ENCODE measurements around the gene CNIH2.
"Not testable (repeated sequence)": the region's sequence is repeated elsewhere in the genome, so short reads cannot be mapped to it uniquely, and the experiment has no call there.

Gene CNIH2

DNA sequence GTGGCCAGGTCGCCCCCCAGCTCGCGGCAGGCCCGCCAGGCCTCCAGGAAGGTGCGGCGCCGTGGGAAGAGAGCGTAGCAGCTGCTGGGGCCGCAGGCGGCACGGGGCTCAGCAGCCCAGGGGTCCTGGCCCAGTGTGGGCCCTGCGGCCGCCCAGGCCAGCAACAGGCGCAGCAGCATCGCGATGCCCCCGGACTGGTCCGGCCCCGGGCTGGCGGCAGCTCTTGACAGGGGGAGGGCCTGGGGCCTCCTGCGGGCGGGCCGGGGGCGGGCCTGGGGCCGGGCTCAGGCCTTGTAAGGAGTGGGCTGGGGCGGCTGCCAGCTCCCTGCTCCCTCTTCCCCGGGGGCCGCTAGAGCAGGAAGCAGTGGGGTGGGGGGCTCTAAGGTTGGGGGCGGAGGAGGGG lies 38.9 kb downstream of the CNIH2 start, which contains the start of gene CD248:
Gene CD248 (minus strand): TSS at position 196 of the 403 bp plus-strand sequence. CDS start 17 bp downstream, at position 179.
- no peak for DNase-seq

DNA sequence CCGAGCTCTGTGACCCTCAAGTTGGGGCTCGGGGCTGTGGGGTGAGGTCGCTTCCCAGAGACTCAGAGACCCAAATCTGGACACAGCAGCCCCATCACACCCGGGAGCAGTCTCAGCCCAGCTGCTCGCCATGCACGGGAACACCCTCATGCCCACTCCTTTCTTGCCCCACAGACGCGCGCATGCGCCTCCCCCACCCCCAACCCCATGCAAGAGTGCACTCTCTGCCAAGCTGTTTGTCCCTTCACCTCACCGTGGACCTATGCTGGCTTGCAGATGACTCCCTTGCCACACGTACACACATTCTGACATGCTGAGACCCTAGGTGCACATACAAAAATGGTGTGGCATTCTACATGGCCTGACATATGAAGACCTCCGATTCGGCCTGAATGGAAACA lies 39.3 kb downstream of the CNIH2 start:
- DNase-seq: peak; percentile 66

DNA sequence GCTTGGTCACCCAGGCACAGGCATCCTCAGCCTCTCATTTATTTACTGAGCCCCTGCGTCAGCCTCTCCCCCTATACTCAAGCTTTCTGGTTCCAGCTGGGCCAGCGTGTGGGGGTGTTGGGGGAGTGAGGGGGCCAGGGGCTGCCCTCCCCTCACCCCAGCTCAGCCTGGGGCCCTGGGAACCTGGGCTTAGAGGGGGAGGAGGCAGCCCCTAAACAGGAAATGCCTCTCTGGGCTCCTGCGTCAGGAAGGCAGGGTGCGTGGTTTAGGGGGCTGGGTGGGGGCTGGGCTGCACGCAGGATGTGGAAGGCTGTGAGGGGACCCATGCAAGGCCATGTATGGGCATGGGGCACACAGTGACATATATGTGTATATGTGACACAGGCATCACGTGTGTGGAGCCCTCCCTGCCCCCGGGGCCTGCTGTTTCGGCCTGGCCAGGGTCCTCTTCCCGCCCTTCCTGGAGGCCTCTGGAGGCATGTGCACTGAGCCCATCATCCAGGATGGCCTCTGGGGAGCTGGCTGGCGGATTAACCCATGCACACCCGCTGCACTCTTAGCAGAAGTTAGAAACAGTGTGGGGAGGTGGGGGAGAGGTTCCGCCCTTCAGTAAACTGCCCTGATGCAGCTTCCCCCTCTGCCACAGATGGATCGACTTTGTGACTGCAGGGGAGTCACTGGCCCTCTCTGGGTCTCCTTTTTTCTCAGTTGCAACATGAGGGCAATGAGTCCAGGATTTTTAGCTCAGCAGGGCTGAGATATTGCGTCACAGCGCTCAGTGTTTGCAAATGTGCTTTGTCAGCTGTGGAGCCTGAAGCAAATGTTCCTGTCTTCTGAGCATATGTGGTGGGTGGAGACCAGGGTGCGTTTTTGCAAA lies 40.0 kb downstream of the CNIH2 start:
- DNase-seq: peak; percentile 89

DNA sequence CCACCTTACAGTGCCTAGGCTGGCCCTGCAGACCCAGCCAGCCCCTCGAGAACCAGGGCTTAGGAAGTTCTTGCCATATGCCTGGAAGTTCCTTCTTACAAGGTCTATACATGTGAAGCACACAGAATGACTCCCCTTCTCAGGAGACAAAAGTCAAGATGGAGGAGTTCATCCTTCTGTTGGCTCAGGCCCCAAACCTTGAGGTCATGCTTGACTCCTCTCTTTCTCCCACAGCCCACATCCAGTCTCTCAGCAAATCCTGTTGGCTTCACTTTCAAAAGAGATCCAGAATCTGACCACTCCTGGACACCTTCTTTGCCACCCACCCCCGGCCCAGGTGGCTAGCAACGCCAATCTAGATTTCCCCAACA lies 40.6 kb downstream of the CNIH2 start:
- DNase-seq: no peak

DNA sequence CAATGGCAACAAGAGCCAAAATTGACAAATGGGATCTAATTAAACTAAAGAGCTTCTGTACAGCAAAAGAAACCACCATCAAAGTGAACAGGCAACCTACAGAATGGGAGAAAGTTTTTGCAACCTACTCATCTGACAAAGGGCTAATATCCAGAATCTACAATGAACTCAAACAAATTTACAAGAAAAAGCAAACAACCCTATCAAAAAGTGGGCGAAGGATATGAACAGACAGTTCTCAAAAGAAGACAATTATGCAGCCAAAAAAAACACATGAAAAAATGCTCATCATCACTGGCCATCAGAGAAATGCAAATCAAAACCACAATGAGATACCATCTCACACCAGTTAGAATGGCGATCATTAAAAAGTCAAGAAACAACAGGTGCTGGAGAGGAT lies 42.3 kb downstream of the CNIH2 start:
- DNase-seq: not testable (repeated sequence)

DNA sequence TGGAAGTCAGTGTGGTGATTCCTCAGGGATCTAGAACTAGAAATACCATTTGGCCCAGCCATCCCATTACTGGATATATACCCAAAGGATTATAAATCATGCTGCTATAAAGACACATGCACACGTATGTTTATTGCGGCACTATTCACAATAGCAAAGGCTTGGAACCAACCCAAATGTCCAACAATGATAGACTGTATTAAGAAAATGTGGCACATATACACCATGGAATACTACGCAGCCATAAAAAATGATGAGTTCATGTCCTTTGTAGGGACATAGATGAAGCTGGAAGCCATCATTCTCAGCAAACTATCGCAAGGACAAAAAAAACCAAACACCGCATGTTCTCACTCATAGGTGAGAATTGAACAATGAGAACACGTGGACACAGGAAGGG lies 42.8 kb downstream of the CNIH2 start:
- not testable (repeated sequence) for DNase-seq

DNA sequence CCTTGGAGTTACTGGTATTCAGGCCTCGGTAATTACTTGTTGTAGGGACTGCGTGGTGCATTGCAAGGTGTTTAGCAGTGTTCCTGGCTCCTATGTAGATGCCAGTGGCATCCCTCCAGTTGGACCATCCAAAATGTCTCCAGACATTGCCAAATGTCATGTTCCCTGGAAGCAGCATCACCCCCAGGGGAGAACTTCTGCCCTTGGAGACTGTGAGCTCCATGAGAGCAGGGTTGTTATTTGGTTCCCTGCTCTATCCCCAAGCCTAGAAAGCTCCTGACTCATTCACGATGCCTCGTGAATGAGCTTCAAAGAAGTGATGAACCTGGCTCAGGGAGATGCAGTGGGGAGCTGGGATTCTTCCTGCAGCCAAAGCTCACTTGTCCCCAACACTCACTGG lies 43.6 kb downstream of the CNIH2 start:
- no peak for DNase-seq

DNA sequence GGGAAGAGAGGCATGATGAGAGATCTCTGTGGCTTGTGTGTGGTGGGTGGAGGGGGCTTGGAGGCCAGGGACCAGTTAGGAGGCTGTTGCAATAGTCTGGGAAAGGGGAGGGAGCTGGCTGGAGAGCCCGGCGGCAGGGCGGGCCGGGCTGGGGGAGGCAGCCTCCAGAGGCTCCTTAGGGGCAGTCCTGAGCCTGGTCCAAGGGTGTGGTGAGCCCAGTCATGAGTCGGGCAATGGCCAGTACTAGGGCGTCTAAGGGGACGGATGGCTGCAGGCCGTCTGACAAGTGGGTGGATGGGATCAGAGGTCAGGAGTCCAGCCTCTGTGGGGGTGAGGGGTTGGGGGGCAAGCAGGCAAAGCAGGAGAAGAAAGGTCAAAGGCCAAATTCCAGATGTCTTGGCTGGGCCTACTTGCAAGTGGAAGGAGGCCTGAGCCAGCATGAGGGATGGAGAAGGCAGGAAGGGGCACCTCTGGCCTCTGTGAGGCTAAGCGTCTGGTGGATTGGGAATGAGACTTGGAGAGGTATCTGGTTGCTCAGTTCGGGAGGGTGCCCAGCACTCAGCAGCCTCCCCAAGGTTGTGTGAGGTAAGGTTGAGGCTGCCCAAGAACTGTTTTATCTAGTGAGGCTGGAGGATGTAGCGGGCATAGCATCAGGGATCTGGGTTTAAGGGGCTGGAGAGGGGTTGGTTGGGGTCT lies 44.9 kb downstream of the CNIH2 start:
- no peak for DNase-seq

DNA sequence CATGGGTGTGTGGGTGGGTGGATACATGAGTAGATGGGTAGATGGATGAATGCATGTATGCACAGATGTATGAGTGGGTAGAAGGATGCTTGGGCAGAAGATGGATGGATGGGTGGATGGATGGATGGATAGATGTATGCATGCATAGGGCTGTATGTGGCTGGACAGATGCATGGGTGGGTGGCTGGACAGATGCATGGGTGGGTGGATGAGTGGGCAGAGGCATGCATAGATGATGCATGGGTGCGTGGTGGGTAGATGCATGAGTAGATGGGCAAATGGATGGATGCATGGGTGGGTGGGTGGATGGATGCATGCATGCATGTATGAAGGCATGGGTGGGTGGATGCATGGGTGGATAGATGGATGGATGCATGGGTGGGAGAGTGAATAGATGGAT lies 45.7 kb downstream of the CNIH2 start:
- no peak for DNase-seq

DNA sequence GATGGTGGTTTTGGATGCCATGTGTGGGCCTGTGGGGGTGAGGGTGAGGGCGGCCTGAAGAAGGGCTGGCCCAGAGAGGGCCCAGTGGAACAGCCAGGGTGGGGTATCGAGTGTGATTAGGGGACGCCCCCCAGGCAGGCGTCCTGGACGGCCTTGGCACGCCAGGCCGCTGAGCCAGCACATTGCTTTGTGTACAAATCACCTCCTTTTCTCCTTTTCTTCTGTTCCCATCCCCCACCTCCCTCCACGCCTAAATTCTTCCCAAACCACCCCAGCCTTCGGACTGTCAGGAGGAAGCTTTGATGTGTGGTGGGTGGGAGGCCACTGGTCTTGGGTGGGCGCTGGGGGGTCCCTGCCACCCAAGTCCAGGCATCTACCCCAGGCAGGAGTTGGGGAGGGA lies 46.7 kb downstream of the CNIH2 start:
- no peak for DNase-seq

DNA sequence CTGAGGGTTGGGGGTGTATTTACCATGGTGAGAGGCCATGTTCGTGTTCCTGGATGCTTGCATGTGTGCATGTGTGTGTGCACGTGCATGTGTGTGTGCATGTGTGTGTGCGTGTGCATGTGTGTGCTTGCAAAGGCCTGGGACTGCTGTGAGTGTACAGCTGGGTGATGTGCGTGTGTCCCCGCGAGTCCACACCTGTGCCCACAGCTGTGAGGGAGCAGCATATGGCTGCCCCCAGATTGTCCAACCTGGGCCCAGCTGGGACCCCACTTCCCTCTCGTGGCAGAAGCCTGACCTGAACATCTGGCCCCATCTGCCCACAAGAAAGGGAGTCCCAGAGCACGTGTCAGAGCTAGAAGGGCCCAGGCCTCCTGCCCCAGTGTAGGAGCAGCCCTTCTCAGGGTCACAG lies 47.3 kb downstream of the CNIH2 start:
- DNase-seq: no peak

DNA sequence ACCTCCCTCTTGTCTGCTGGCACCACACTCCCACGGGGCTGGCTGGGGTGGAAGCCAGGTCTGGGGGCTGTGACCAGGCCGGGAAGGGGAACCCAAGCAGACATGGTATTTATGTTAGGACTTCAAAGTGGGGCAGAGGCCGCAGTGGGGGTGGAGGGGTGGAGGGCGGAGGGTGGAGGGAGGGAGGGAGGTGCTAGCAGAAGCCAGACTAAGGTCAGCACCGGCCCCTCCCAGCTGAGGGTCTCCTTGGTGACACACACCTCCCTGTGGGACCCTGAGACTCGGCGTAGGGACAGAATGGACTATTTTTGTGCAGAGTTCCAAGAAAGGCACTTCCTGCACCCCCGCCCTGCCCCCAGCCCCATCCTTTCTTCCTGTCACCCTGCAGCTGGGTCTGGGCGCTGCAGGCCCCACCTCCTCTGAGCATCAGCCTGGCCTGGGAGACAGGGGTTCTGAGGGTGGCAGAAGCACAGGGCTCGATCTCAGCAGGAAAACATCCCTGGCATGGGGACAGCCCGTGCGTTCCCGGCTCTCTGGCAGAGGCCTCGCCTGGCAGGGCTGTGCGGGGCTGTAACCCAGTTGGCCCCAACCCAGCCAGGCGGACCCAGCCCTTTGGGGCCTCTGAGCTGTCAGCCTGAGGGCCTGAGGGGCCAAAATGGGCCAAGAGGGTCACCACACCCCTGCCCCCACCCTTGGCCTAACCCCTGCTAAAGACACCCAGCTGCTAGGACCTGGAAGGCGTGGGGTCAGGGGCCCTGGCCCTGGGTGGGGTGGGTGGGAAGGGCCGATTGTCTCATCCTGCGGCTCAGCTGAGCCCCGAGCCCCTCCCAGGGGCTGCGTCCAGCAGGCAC lies 48.5 kb downstream of the CNIH2 start:
- DNase-seq: peak; percentile 57

DNA sequence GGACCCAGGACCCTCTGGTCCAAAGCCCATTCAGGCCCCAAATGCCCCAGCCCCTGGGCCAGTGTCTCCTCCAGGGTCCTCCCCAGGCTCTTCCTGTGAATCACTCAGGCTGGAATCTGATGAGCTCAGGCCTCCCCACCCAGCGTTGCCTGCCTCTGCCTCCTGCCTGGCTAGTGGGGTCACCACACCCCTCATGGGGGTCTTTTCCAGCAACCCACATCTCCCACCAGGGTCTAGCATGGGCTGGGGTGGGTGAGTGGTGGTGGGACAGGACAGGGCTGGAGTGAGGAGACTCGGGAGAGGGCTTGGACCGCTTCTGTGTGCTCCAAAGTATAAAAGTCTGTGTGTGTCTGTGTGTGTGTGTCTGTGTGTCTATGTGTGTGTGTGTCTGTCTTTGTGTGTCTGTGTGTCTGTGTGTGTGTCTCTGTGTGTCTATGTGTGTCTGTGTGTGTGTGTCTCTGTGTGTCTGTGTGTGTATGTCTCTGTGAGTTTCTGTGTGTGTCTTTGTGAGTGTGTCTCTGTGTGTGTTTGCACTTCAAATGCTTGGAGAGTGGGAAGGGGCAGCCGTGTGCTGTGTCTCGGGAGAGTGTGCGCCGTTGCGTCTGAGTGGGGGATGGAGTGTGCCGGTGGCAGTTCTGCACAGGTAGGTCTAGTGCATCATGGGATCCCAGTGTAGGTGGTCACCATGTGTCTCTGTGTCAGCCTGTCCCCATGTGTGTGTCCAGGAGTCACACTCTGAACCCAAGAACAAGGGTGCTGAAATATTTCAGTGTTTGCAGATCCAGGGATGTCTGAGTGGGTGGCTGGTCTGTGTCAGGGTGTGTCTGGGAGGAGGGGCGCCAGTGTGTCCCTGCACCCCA lies 49.4 kb downstream of the CNIH2 start:
- DNase-seq: no peak

DNA sequence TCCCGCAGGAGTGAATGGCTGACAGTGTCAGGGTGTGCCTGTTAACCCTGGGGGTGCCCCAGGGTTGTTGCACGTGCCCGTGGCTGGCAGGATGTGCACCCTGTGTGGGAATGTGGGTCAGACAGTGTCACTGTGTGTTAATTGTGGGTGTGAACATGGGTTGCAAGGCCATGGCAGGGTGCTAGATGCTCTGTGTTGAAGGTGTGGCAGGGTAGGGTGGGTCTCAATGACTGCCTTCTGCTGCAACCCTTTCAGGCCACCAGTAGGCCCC lies 50.0 kb downstream of the CNIH2 start:
- DNase-seq: peak; percentile 59

DNA sequence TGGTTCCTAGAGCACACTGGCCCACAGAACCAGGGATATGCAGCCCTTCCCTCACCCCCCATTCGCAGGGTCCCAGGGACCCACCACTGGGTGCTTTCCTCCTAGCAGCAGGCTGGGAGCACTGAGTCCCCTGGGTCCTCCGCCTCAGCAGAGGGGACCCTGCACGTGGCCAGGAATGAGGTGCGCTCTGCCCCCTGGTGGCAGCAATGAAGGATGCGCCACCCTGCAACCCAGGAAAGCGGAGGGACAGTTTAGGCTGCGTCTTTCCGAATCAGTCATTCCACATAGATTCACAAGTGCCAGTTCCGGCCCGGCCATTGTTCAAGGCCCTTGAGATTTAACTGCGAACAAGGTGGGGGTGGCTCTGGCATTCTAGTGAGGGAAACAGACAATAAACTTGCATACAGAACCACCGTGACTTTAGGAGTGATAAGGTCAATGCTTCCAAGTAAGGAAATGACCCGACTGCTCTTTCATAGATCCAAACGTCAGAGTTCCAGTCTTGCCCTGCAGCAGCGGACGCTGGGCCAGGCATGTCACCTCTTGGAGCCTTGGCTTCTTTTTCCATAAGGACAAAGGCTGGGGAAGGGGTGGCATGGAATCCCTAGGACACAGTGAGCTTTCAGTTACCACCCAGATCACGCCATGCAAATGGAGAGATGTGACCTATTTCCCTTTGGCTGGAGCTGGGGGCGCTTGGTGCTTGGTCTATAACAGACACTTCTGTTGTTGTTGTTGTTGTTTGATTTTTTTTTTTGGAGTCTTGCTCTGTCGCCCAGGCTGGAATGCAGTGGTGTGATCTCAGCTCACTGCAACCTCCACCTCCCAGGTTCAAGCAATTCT lies 50.5 kb downstream of the CNIH2 start:
- DNase-seq: peak; percentile 83

DNA sequence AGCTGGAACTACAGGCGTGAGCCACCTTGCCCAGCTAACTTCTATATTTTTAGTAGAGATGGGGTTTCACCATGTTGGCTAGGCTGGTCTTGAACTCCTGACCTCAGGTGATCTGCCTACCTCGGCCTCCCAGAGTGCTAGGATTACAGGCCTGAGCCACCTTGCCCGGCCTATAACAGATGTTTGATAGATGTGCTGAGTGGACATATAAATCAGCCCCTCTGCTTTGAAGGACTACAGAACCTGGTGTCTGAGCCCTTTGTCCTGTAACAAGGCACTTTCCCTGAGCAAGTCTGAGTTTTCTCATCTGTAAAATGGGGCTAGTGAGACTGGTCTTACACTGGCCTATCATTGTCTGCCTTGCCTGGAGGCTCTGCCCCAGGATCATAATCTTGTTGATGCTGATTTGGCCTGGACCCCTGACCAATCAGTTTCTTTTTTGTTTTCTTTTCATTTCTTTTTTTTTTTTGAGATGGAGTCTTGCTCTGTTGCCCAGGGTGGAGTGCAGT lies 51.2 kb downstream of the CNIH2 start:
- DNase-seq: no peak

DNA sequence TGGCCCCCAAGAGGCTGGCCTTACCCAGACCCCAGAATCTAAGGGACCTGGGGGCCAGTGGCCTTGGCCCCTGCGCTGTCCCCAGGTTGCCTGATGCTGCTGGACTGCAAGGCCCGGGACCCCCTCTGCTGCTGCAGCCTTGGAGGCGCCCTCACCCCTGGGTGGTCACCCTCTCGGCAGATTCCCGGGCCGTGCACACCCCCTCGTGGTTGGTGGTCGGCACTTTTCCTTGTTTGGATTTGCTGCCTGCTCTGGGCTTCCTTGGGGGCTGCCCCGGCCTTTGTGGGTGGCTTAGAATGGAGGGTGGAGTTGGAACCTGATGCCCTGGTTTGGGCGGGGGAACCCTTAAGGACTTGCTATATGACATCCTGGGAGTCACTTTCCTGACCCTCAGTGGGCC lies 53.0 kb downstream of the CNIH2 start:
- no peak for DNase-seq

DNA sequence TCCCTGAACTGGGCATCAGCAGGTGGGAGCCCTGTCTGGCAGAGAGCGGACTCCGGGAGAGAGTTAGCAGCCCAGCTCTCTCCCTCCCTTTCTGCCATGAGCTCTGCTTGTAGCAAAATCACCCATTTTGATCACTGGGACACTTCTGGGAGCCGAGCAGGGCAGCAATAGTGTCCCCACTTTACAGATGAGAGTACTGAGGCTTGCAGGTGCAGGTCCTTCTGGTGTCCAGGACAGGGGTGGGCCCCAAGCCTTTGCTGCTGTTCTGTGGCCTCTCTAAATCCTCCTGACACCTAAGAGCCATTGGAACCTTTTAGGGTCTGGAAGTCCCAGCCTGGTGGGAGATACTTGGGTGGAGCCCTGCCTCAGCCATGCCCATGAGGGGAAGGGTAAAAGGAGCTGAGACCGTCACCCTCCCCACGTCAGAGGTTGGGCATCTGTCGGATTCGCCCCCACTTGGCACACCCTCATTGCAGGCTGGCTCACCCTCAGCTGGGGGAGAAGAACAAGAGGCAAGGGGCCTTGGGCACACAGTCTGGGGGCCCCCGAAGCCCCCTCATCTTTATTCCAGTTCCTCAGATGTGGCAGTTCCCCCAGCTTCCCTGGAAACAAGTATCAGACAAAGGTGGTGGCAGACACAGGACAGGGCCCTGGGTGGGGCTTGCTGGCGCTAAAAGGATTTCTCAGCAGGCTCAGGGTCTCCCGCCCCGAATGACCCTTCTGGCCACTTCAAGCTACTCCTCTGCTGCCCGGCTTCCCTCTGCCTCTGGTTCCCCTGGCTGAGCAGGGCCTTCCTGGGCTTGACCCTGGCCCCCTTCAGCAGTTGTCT lies 53.8 kb downstream of the CNIH2 start:
- no peak for DNase-seq

DNA sequence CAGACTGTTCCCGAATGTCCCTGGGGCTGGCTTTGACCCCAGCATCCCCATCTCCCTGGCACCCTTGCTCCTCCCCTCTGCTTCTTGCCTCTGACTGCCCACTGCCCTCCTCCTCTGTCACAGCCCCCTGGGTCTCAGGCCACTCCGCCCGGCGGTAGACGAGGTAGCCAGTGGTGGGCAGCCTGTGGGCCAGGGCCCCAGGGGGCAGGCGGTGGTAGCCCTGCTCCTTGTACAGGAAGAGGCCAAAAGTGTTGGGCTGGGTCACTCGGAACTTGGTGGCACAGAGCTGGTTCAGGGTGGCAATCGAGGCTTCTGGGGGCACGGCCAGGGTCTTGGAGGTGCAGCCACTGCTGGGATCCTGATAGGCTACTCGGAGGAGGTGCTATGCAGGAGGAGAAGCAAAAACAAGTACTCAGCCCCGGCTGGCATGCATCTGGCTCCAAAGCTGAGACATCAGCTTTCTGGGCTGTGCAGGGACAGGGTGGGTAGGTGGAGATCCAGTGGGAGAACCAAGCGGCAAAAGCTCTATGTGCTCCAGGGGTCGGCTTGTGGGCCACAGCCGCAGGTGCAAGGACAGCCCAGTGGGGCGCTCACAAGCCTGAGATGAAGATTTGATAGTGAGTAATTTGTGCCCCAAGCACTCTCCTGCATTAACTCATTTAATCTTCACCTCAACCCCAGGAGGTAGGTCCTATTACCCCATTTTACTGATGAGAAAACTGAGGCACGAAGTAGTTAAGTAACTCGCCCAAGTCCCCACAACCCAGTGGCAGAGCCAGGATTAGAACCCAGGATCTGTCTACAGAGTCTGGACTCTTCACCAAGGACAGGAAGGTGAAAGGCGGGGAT lies 54.6 kb downstream of the CNIH2 start:
- no peak for DNase-seq

All from CD4-positive, alpha-beta T cell treated with Interleukin-15 for 1 hour (primary cell).